WI38 (cell line): Measurements from ENCODE around the gene ACACB.

Experiments used
- H3K4me3 ChIP-seq: 2 replicates; pipeline ENCODE4 v1.5.1; 2011; ENCODE audit warnings: low read depth, mild to moderate bottlenecking, control low read depth, low read length
- TF ChIP-seq, protein P1 (sequence below): IDR thresholded peaks from 2 replicates; pipeline ENCODE4 v1.5.1; 2012; ENCODE audit warnings: low read depth, mild to moderate bottlenecking, control low read depth, low read length

The ACACB gene

DNA sequence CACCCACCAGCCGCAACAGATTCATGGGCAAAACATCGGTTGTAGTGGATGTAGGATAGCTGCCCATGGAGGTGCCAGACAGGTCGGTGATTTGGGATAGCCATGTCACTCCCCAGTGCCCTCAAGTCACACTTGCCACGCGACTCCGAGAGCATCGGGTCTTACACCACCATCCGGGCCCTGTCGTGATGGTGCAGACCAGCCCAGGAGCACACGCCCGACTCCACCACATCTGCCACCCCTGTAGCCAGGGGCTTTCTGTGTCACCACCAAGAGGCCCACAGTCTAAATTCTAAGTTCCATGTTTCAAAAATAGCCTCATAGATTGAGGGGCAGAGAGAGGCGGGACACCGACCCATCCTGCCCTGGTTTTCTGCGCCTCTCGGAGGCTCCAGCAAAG, 174.7 kb downstream of the ACACB start:
- H3K4me3 ChIP-seq, result no peak overlapping the region
- TF ChIP-seq, protein P1, sequence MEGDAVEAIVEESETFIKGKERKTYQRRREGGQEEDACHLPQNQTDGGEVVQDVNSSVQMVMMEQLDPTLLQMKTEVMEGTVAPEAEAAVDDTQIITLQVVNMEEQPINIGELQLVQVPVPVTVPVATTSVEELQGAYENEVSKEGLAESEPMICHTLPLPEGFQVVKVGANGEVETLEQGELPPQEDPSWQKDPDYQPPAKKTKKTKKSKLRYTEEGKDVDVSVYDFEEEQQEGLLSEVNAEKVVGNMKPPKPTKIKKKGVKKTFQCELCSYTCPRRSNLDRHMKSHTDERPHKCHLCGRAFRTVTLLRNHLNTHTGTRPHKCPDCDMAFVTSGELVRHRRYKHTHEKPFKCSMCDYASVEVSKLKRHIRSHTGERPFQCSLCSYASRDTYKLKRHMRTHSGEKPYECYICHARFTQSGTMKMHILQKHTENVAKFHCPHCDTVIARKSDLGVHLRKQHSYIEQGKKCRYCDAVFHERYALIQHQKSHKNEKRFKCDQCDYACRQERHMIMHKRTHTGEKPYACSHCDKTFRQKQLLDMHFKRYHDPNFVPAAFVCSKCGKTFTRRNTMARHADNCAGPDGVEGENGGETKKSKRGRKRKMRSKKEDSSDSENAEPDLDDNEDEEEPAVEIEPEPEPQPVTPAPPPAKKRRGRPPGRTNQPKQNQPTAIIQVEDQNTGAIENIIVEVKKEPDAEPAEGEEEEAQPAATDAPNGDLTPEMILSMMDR, result no peak

DNA sequence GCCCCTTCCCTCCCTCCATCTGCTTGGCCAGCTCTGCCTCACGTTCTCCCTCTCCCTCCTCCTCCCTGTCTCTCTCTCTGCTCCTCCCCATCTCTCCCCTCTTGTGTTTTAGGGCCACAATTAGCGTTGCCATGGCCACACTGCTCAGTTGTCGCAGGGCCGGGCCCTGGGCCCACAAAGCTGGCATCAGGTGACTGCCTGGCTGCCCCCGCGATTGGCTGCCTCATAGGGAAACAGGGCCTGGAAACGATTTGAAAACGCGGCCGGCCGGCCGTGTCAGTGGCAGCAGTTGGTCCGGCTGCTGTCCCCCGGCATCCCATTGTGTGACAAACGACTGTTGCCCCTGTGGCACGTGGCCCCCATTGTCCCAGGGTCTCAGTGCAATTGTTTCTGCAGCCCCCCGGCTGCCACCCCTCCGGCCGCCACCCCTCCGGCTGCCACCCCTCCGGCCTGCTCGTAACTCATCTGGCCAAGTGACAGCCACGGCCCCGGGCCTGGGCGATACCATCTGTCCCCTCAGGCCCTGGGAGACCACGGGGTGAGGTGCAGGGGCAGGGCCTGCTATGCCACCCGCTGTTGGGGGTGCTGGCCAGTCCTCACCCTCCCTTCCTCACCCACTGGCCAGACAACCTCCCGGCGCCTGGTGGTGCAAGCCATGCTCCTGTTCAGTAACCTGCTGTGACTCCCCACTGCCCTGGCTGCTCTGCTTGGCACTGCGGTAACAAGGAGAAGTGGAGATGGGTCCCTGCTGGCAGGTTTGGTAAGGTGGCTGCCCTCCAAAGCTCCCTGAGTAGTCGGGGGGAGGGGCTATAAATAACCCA, 175.3 kb downstream of the ACACB start:
- TF ChIP-seq, protein P1, result no peak
- H3K4me3 ChIP-seq, result no peak overlapping the region

DNA sequence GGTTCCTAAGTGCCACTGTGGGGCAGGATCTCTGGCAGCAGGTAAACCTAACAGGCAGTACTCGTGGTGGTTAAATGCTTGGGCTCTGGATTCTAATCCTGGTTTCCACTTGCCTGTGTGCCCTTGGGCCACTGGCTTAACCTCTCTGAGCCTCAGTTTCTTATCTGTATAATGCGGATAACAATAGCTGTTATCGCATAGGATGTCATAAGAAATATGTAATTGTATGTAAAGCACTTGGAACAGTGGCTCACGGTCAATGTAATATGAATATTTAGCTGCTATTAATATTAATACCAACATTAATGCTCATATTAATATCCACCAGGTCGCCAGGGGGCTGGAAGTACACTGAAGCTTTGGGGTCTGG, 175.9 kb downstream of the ACACB start:
- no peak overlapping the region for H3K4me3 ChIP-seq
- TF ChIP-seq, protein P1, result no peak

DNA sequence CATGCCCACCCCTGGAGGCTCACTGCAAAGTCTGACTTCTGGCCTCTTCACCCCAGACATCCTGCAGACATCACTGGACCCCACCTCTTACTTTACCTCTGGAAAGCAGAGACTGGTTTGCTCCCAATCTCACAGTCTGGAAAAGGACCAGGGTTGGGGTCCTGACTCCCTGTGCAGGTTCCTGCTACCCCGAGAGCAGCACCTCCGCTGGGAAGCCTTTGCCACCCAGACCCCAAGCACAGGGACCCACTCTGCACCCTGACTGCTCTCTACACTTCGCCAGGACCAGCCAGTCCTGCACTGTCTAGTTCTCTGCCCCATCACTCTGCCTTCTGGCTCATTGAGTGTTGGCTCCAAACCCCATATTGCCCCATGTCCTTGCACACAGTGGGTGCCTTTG, 176.7 kb downstream of the ACACB start:
- TF ChIP-seq, protein P1, result no peak
- H3K4me3 ChIP-seq, result no peak overlapping the region

DNA sequence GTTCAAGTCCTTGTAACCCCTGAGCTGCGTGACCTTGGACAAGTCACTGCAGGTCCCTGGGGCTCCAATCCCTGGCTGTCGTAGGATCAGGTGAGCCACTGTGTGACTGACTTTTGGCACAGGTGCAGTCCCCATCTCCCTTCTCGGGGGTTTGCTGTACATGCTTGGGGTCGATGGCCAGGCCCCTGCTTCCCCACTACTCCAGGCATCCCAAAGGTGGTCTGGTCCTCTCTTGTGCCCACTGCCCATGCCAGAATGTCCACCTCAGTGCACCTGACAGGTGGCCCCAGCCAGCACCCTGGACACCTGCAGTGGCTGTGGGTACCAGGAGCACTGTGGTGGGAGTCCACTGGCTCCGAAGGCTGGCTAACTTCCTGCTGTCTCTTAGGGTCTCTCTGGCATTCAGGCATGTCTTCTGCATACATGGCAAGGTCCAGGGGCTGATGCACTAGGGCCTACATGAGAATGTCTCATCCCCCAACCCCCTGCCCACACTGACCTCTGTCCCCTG, 178.0 kb downstream of the ACACB start:
- TF ChIP-seq, protein P1, result no peak
- H3K4me3 ChIP-seq, result no peak overlapping the region

DNA sequence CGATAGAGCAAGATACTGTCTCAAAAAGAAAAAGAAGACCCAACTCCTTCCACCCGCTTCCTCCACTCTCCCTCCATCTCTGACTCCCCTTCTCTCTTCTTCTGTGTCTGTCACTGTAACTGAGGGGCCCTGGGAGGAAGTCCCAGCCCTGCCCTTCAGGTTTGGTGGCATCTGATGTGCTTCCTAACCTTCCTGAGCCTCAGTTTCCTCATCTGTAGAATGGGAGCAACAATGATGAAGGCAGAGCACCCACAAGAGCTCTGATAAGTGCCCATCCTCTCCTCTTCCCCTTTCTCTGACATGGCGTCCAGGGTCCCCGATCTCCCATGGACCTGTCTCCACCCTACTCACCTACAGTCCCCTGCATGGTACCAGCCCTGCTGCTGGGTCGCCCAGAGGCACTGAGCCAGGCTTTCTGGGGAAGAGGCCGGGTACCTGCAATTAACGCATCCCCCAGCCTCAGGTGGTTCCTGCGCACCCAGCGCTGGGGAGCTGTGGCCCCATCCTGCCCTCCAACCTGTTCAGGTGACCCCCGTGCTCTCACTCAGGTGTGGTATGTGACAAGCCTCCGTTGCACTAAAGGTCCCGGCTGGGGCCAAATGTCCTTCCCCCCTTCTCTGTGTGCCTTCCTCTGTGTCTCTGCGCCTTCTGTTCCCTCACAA, 179.5 kb downstream of the ACACB start:
- no peak overlapping the region for H3K4me3 ChIP-seq
- TF ChIP-seq, protein P1, result no peak

DNA sequence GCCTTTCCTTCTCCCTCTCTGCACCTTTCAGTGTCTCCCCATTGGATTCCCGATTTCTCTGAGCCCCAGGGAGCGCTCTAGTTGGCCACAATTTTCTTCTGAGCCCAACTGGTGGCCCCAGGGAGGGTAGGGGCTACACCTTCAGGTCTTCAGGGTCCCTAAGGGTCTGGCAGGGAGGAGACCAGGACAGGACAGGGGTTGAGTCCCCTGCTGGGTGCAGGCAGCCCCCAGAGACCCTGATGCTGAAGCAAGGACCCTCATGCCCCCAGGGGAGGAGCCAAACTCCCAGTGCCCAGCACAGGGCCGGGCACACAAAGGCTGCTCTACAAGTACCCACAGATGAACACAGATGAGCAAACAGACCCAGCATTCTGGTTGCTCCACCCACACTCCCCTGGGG, 180.0 kb downstream of the ACACB start:
- no peak overlapping the region for H3K4me3 ChIP-seq
- TF ChIP-seq, protein P1, result no peak
